ENCODE results near the gene CYP4V2. TPM values are rescaled to one million over a fixed set of nuclear protein-coding genes. Genes with fewer than 3 reads are reported as not detected.

The CYP4V2 gene
- total RNA-seq, 1 donor from 2014 or later: 6.2 TPM

DNA sequence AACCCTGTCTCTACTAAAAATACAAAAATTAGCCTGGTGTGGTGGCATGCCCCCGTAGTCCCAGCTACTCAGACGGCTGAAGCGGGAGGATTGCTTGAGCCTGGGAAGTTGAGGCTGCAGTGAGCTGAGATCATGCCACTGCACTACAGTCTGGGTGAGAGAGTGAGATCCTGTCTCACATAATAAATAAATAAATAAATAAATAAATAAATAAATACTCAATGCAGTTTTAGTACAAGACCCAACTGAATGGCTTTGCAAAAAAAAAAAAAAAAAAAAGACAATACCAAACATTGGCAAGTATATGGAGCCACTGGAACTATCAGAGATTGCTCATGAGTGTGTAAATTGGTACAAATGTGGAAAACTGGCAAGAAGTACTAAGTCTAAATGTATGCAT lies 3.3 kb upstream of the CYP4V2 start:
- no peak for TF ChIP-seq CTCF (IDR thresholded peaks at IDR 0.05; ENCODE audit: unreplicated experiment)
- peaks cover 18% of the 10 kb centered on the region for H3K4me1 Mint-ChIP-seq (ENCODE audit: low read depth)
- no peaks in the 10 kb centered on the region for H3K36me3 Mint-ChIP-seq (ENCODE audit: insufficient read depth)
- H3K27me3 Mint-ChIP-seq: no peaks in the 10 kb centered on the region
- H3K27ac Mint-ChIP-seq: no peak overlapping the region
- DNase-seq (ENCODE audit: low spot score, unreplicated experiment): no peak
- H3K4me3 Mint-ChIP-seq (ENCODE audit: low read depth): no peak overlapping the region
- H3K9me3 Mint-ChIP-seq (ENCODE audit: low read depth): no peaks in the 10 kb centered on the region

GRCh38 chr4:186189656-186190055 lies 1.7 kb upstream of the CYP4V2 start:
- peaks cover 18% of the 10 kb centered on the region for H3K4me1 Mint-ChIP-seq (ENCODE audit: low read depth)
- TF ChIP-seq CTCF (IDR thresholded peaks at IDR 0.05; ENCODE audit: unreplicated experiment): no peak
- no peaks in the 10 kb centered on the region for H3K9me3 Mint-ChIP-seq (ENCODE audit: low read depth)
- no peaks in the 10 kb centered on the region for H3K36me3 Mint-ChIP-seq (ENCODE audit: insufficient read depth)
- H3K4me3 Mint-ChIP-seq (ENCODE audit: low read depth): peak overlapping the region; percentile 88
- DNase-seq (ENCODE audit: low spot score, unreplicated experiment): no peak
- H3K27ac Mint-ChIP-seq: peak overlapping the region; percentile 92
- no peaks in the 10 kb centered on the region for H3K27me3 Mint-ChIP-seq

DNA sequence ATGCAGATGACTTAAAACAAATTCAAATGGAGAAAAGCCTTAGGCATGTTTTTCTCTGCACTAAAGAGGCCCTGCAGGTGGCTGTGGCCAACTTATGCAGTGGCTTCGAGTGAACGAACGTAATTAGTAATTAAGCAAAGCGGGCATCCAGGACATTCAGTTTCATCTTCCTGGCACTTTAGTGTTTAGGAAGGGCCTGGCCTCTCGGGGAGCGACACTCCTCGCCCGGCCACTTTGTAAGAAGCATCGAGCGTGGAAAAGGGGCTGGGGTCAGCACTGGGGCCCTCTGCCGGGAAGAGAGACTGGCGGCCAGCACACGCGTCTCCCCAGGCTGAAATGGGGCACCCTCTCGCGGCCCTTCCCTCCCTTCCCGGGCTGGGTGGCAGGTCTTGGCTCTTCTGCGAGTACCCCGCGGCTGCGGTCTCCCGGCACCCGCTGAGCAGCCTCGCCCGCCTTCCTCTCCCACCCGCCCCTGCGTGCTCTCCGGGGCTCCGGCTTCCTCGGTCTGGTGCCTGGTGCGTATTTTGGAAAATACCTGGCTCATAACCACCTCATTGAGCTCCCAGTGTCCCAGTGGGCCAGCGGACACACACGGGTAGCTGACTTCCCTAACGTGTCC lies 677 bp upstream of the CYP4V2 start:
- Mint-ChIP-seq H3K27ac (peak overlapping the region; percentile 92), H3K4me3 (ENCODE audit: low read depth) (peak overlapping the region; percentile 88), H3K9me3 (ENCODE audit: low read depth) (no peaks in the 10 kb centered on the region), H3K27me3 (no peaks in the 10 kb centered on the region), H3K36me3 (ENCODE audit: insufficient read depth) (no peaks in the 10 kb centered on the region), H3K4me1 (ENCODE audit: low read depth) (peaks cover 18% of the 10 kb centered on the region)
- peak; percentile 22 for TF ChIP-seq CTCF (IDR thresholded peaks at IDR 0.05; ENCODE audit: unreplicated experiment)
- peak; percentile 26 for DNase-seq (ENCODE audit: low spot score, unreplicated experiment)

DNA sequence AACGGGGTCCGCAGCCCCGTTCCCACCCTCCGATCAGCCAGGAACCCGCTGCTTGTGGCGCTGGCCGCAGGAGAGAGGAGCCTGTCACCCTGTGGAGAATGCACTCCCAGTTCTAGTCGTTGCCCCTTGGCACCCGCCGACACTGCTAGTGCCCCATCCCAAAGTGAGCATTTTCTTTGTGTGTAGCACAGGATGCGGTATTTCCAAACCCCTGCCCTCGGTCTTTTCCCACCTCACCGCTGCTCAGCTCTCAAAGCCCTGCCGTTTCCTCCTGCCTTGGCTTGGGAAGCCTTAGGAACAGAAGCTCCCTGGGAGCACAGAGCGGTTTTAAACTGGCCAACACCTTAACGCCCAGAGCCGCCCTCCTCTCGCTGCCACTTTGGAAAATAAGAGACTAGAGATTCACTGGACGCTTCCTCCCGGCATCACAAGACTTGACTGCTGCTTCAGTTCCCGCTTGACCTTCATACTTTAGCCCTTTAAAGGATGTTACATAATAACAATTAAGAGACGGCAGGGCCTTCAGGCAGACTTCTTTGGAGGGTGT lies 772 bp downstream of the CYP4V2 start:
- peaks cover 18% of the 10 kb centered on the region for H3K4me1 Mint-ChIP-seq (ENCODE audit: low read depth)
- H3K27me3 Mint-ChIP-seq: no peaks in the 10 kb centered on the region
- H3K4me3 Mint-ChIP-seq (ENCODE audit: low read depth): peak overlapping the region; percentile 89
- H3K36me3 Mint-ChIP-seq (ENCODE audit: insufficient read depth): peaks cover 2% of the 10 kb centered on the region
- no peak for TF ChIP-seq CTCF (IDR thresholded peaks at IDR 0.05; ENCODE audit: unreplicated experiment)
- H3K27ac Mint-ChIP-seq: peak overlapping the region; percentile 93
- H3K9me3 Mint-ChIP-seq (ENCODE audit: low read depth): no peaks in the 10 kb centered on the region
- no peak for DNase-seq (ENCODE audit: low spot score, unreplicated experiment)

- H3K27ac Mint-ChIP-seq: no peak overlapping the region
- no peaks in the 10 kb centered on the region for H3K9me3 Mint-ChIP-seq (ENCODE audit: low read depth)
- H3K36me3 Mint-ChIP-seq (ENCODE audit: insufficient read depth): peaks cover 2% of the 10 kb centered on the region
- no peak for DNase-seq (ENCODE audit: low spot score, unreplicated experiment)
- no peak for TF ChIP-seq CTCF (IDR thresholded peaks at IDR 0.05; ENCODE audit: unreplicated experiment)
- H3K4me3 Mint-ChIP-seq (ENCODE audit: low read depth): no peak overlapping the region
- H3K4me1 Mint-ChIP-seq (ENCODE audit: low read depth): peaks cover 18% of the 10 kb centered on the region
- H3K27me3 Mint-ChIP-seq: no peaks in the 10 kb centered on the region
Observed at GRCh38 chr4:186193851-186194250, 2.5 kb downstream of the CYP4V2 start.
